SK-N-DZ (cell line): ENCODE results near the gene ETV1.
A peak's percentile ranks its signal among the peaks of the same experiment; 100 is the strongest.

Experiments used
- DNase-seq: peaks from one replicate; pipeline ENCODE4 v3.0.0-alpha.2; 2015; ENCODE audit warnings: low spot score

Gene ETV1

GRCh38 chr7:13880789-13881188 lies 108.7 kb downstream of the ETV1 start:
- no peak for DNase-seq

GRCh38 chr7:13879994-13880686 lies 109.3 kb downstream of the ETV1 start:
- no peak for DNase-seq

- DNase-seq = no peak
Measured at GRCh38 chr7:13879143-13879542, 110.3 kb downstream of the ETV1 start.

- DNase-seq = no peak
Measured at GRCh38 chr7:13878154-13878553, 111.3 kb downstream of the ETV1 start.

GRCh38 chr7:13875496-13876074 lies 113.9 kb downstream of the ETV1 start:
- DNase-seq = no peak

GRCh38 chr7:13874783-13875182 lies 114.7 kb downstream of the ETV1 start:
- DNase-seq = no peak

GRCh38 chr7:13872709-13873108 lies 116.8 kb downstream of the ETV1 start:
- DNase-seq = no peak

- no peak for DNase-seq
Measured at GRCh38 chr7:13871008-13871407, 118.5 kb downstream of the ETV1 start.

GRCh38 chr7:13860734-13861133 lies 128.7 kb downstream of the ETV1 start:
- no peak for DNase-seq

- DNase-seq = no peak
Measured at GRCh38 chr7:13856012-13856411, 133.5 kb downstream of the ETV1 start.

GRCh38 chr7:13852281-13852968 lies 137.0 kb downstream of the ETV1 start:
- no peak for DNase-seq

GRCh38 chr7:13851736-13852135 lies 137.7 kb downstream of the ETV1 start:
- DNase-seq = peak; percentile 77

- DNase-seq = no peak
Measured at GRCh38 chr7:13850185-13850752, 139.2 kb downstream of the ETV1 start.

- no peak for DNase-seq
Measured at GRCh38 chr7:13849163-13849892, 140.1 kb downstream of the ETV1 start.

- DNase-seq = no peak
Measured at GRCh38 chr7:13848681-13849131, 140.8 kb downstream of the ETV1 start.

GRCh38 chr7:13846386-13846785 lies 143.1 kb downstream of the ETV1 start:
- no peak for DNase-seq

GRCh38 chr7:13845601-13846000 lies 143.9 kb downstream of the ETV1 start:
- DNase-seq = no peak

- DNase-seq = no peak
Measured at GRCh38 chr7:13844954-13845353, 144.5 kb downstream of the ETV1 start.

- DNase-seq = no peak
Measured at GRCh38 chr7:13841284-13841683, 148.2 kb downstream of the ETV1 start.
